ENCODE data around the gene JAG2.
"Not testable (repeated sequence)": the region's sequence is repeated elsewhere in the genome, so short reads cannot be mapped to it uniquely, and the experiment has no call there.

Gene JAG2

GRCh38 chr14:105137481-105138020 lies 31.0 kb downstream of the JAG2 start:
- no peak for DNase-seq

- no peak for DNase-seq
Observed at GRCh38 chr14:105136401-105137322, 31.9 kb downstream of the JAG2 start.

GRCh38 chr14:105135700-105136395 lies 32.7 kb downstream of the JAG2 start:
- no peak for DNase-seq

GRCh38 chr14:105132921-105133654 lies 35.5 kb downstream of the JAG2 start:
- no peak for DNase-seq

GRCh38 chr14:105131241-105131640 lies 37.3 kb downstream of the JAG2 start:
- no peak for DNase-seq

GRCh38 chr14:105128059-105128458 lies 40.5 kb downstream of the JAG2 start:
- no peak for DNase-seq

- no peak for DNase-seq
Observed at GRCh38 chr14:105126981-105127329, 41.6 kb downstream of the JAG2 start.

- no peak for DNase-seq
Observed at GRCh38 chr14:105126126-105126980, 42.2 kb downstream of the JAG2 start.

GRCh38 chr14:105124823-105125222 lies 43.8 kb downstream of the JAG2 start:
- no peak for DNase-seq

- no peak for DNase-seq
Observed at GRCh38 chr14:105123981-105124765, 44.4 kb downstream of the JAG2 start.

- no peak for DNase-seq
Observed at GRCh38 chr14:105123064-105123665, 45.4 kb downstream of the JAG2 start.

GRCh38 chr14:105120056-105120455 lies 48.5 kb downstream of the JAG2 start:
- no peak for DNase-seq

GRCh38 chr14:105119408-105120025 lies 49.1 kb downstream of the JAG2 start:
- no peak for DNase-seq

GRCh38 chr14:105118646-105119407 lies 49.7 kb downstream of the JAG2 start:
- no peak for DNase-seq

GRCh38 chr14:105117710-105118385 lies 50.7 kb downstream of the JAG2 start:
- DNase-seq: no peak

GRCh38 chr14:105117257-105117646 lies 51.3 kb downstream of the JAG2 start:
- DNase-seq: no peak

- no peak for DNase-seq
Observed at GRCh38 chr14:105116451-105117256, 51.9 kb downstream of the JAG2 start.

GRCh38 chr14:105109243-105109642 lies 59.3 kb downstream of the JAG2 start:
- DNase-seq: not testable (repeated sequence)
